22Rv1 (cell line): ENCODE measurements around the gene RNF220.

Experiments used
- ZFX ChIP-seq: fragments of 450-650 bp; IDR thresholded peaks from 2 replicates; pipeline ENCODE4 v1.6.1; 2017; ENCODE audit warnings: antibody characterized with exemption, borderline replicate concordance
- TF ChIP-seq, protein P1 (sequence below): fragments of 450-650 bp; IDR thresholded peaks from 2 replicates; pipeline ENCODE4 v1.5.1; 2017; ENCODE audit warnings: mild to moderate bottlenecking

- TF ChIP-seq, protein P1, sequence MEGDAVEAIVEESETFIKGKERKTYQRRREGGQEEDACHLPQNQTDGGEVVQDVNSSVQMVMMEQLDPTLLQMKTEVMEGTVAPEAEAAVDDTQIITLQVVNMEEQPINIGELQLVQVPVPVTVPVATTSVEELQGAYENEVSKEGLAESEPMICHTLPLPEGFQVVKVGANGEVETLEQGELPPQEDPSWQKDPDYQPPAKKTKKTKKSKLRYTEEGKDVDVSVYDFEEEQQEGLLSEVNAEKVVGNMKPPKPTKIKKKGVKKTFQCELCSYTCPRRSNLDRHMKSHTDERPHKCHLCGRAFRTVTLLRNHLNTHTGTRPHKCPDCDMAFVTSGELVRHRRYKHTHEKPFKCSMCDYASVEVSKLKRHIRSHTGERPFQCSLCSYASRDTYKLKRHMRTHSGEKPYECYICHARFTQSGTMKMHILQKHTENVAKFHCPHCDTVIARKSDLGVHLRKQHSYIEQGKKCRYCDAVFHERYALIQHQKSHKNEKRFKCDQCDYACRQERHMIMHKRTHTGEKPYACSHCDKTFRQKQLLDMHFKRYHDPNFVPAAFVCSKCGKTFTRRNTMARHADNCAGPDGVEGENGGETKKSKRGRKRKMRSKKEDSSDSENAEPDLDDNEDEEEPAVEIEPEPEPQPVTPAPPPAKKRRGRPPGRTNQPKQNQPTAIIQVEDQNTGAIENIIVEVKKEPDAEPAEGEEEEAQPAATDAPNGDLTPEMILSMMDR, result no peak
- TF ChIP-seq ZFX, result no peak
These were observed 121.4 kb downstream of the RNF220 start for GRCh38 chr1:44526295-44527073.
